Mesendoderm (in vitro differentiated cells): ENCODE data around the gene PLCG2.
A peak's percentile ranks its signal among the peaks of the same experiment; 100 is the strongest.

Source experiments
- DNase-seq: peaks from one replicate; pipeline ENCODE4 v3.0.0; 2013
- H2AK5ac ChIP-seq: 2 replicates; pipeline ENCODE4 v1.6.1; 2013; ENCODE audit warnings: low read length, inconsistent platforms
- H2BK120ac ChIP-seq: 2 replicates; pipeline ENCODE4 v1.6.1; 2013; ENCODE audit warnings: low read depth, mild to moderate bottlenecking, low read length, moderate library complexity, mixed read lengths
- H2BK15ac ChIP-seq: replicated peaks from 2 replicates; pipeline ENCODE4 v1.6.1; 2013; ENCODE audit warnings: low read depth, mild to moderate bottlenecking, moderate library complexity
- H2BK5ac ChIP-seq: 2 replicates; pipeline ENCODE4 v1.6.1; 2013; ENCODE audit warnings: low read length, inconsistent platforms
- H3K18ac ChIP-seq: 2 replicates; pipeline ENCODE4 v1.6.1; 2013; ENCODE audit warnings: mild to moderate bottlenecking, low read length, mixed read lengths
- H3K23ac ChIP-seq: one replicate; pipeline ENCODE4 v1.6.1; 2013; ENCODE audit warnings: low read length
- H3K27ac ChIP-seq: 2 replicates; pipeline ENCODE4 v1.5.1; 2013; ENCODE audit warnings: low read depth, mild to moderate bottlenecking, inconsistent platforms, low read length, moderate library complexity
- H3K27me3 ChIP-seq: 2 replicates; pipeline ENCODE4 v1.6.1; 2013; ENCODE audit warnings: low read length, control low read depth, mild to moderate bottlenecking, inconsistent platforms; ENCODE audit not compliant: insufficient read depth, poor library complexity
- H3K36me3 ChIP-seq: 2 replicates; pipeline ENCODE4 v1.6.1; 2013; ENCODE audit warnings: low read length, inconsistent platforms; ENCODE audit not compliant: control insufficient read depth, insufficient read depth
- H3K4ac ChIP-seq: one replicate; pipeline ENCODE4 v1.6.1; 2013; ENCODE audit warnings: low read depth, mild to moderate bottlenecking, low read length, moderate library complexity
- H3K4me1 ChIP-seq: 2 replicates; pipeline ENCODE4 v1.6.1; 2013; ENCODE audit warnings: low read depth, low read length, inconsistent platforms; ENCODE audit not compliant: control insufficient read depth
- H3K4me2 ChIP-seq: 2 replicates; pipeline ENCODE4 v1.6.1; 2013; ENCODE audit warnings: low read length
- H3K4me3 ChIP-seq: 2 replicates; pipeline ENCODE4 v1.5.1; 2013; ENCODE audit warnings: mild to moderate bottlenecking, low read length
- H3K56ac ChIP-seq: one replicate; pipeline ENCODE4 v1.6.1; 2013; ENCODE audit warnings: low read length
- H3K79me1 ChIP-seq: 2 replicates; pipeline ENCODE4 v1.6.1; 2013; ENCODE audit warnings: low read length, inconsistent platforms
- H3K79me2 ChIP-seq: 2 replicates; pipeline ENCODE4 v1.6.1; 2013; ENCODE audit warnings: mild to moderate bottlenecking, low read length; ENCODE audit not compliant: control insufficient read depth, insufficient read depth
- H3K9ac ChIP-seq: 2 replicates; pipeline ENCODE4 v1.6.1; 2013; ENCODE audit warnings: low read length, inconsistent platforms
- H4K5ac ChIP-seq: one replicate; pipeline ENCODE4 v1.6.1; 2013; ENCODE audit warnings: low read length
- H4K8ac ChIP-seq: one replicate; pipeline ENCODE4 v1.6.1; 2013; ENCODE audit warnings: low read depth, mild to moderate bottlenecking, control low read depth, low read length, moderate library complexity
- WGBS: extraction: QIAGEN DNeasy Blood & Tissue Kit; methylation state at CpG from one replicate; pipeline ENCODE4 v1.1.7; 2013; ENCODE audit warnings: low lambda C conversion rate, missing lambda C conversion rate; ENCODE audit not compliant: insufficient coverage; ENCODE audit errors: extremely low coverage; 5-methylcytosine and 5-hydroxymethylcytosine counted together

Gene PLCG2

GRCh38 chr16:81901484-81901883 is 122.4 kb downstream of the PLCG2 start:
- no peak overlapping the region for H4K8ac ChIP-seq
- no peaks in the 10 kb centered on the region for H3K79me2 ChIP-seq
- no peak overlapping the region for H2BK15ac ChIP-seq
- no peak for DNase-seq
- no peaks in the 10 kb centered on the region for H3K27me3 ChIP-seq
- H4K5ac ChIP-seq: no peak overlapping the region
- no peak overlapping the region for H2AK5ac ChIP-seq
- WGBS: no CpG with 5 or more reads among the region's 6 CpGs
- no peak overlapping the region for H3K4me2 ChIP-seq
- no peaks in the 10 kb centered on the region for H3K79me1 ChIP-seq
- no peak overlapping the region for H3K27ac ChIP-seq
- no peak overlapping the region for H3K56ac ChIP-seq
- no peaks in the 10 kb centered on the region for H3K36me3 ChIP-seq
- H2BK5ac ChIP-seq: no peak overlapping the region
- H3K4ac ChIP-seq: no peak overlapping the region
- H2BK120ac ChIP-seq: no peak overlapping the region
- no peak overlapping the region for H3K9ac ChIP-seq
- H3K4me3 ChIP-seq: no peak overlapping the region
- no peak overlapping the region for H3K23ac ChIP-seq
- H3K18ac ChIP-seq: no peak overlapping the region
- no peaks in the 10 kb centered on the region for H3K4me1 ChIP-seq

GRCh38 chr16:81902025-81902424 is 122.9 kb downstream of the PLCG2 start:
- Histone ChIP-seq H4K8ac (no peak overlapping the region), H3K27ac (no peak overlapping the region), H3K4ac (no peak overlapping the region), H4K5ac (no peak overlapping the region), H3K27me3 (no peaks in the 10 kb centered on the region), H3K79me1 (no peaks in the 10 kb centered on the region), H3K4me2 (no peak overlapping the region), H2AK5ac (no peak overlapping the region), H3K18ac (no peak overlapping the region), H3K56ac (no peak overlapping the region), H3K23ac (no peak overlapping the region), H3K4me3 (no peak overlapping the region), H3K79me2 (no peaks in the 10 kb centered on the region), H3K4me1 (no peaks in the 10 kb centered on the region), H3K9ac (no peak overlapping the region), H2BK120ac (no peak overlapping the region), H3K36me3 (no peaks in the 10 kb centered on the region), H2BK5ac (no peak overlapping the region), H2BK15ac (no peak overlapping the region)
- DNase-seq: no peak
- WGBS: no CpG with 5 or more reads among the region's 9 CpGs

- H3K56ac ChIP-seq: no peak overlapping the region
- no peak overlapping the region for H3K4ac ChIP-seq
- H3K9ac ChIP-seq: no peak overlapping the region
- no peaks in the 10 kb centered on the region for H3K4me1 ChIP-seq
- H4K8ac ChIP-seq: no peak overlapping the region
- H3K4me2 ChIP-seq: no peak overlapping the region
- no peak overlapping the region for H2BK15ac ChIP-seq
- no peaks in the 10 kb centered on the region for H3K27me3 ChIP-seq
- no peak overlapping the region for H2AK5ac ChIP-seq
- H3K4me3 ChIP-seq: no peak overlapping the region
- no peak overlapping the region for H3K23ac ChIP-seq
- no peak overlapping the region for H3K27ac ChIP-seq
- H2BK5ac ChIP-seq: no peak overlapping the region
- H3K18ac ChIP-seq: no peak overlapping the region
- WGBS: no CpG with 5 or more reads among the region's 8 CpGs
- no peak overlapping the region for H4K5ac ChIP-seq
- H3K79me1 ChIP-seq: no peaks in the 10 kb centered on the region
- H3K36me3 ChIP-seq: no peaks in the 10 kb centered on the region
- no peaks in the 10 kb centered on the region for H3K79me2 ChIP-seq
- no peak for DNase-seq
- no peak overlapping the region for H2BK120ac ChIP-seq
These were observed 125.2 kb downstream of the PLCG2 start for GRCh38 chr16:81904320-81904719.

- peak; percentile 62 for DNase-seq
- no CpG with 5 or more reads among the region's 7 CpGs for WGBS
- H3K27me3 ChIP-seq: no peaks in the 10 kb centered on the region
These were observed 126.2 kb downstream of the PLCG2 start for GRCh38 chr16:81905277-81905676.

GRCh38 chr16:81907681-81908080 is 128.6 kb downstream of the PLCG2 start:
- Histone ChIP-seq H2BK120ac (no peak overlapping the region), H3K79me1 (no peaks in the 10 kb centered on the region), H3K4me1 (no peaks in the 10 kb centered on the region), H3K4ac (no peak overlapping the region), H3K36me3 (no peaks in the 10 kb centered on the region), H3K27me3 (no peaks in the 10 kb centered on the region), H3K23ac (no peak overlapping the region), H2BK5ac (no peak overlapping the region), H2AK5ac (no peak overlapping the region), H2BK15ac (no peak overlapping the region), H4K5ac (no peak overlapping the region), H3K4me3 (no peak overlapping the region), H3K79me2 (no peaks in the 10 kb centered on the region), H3K56ac (no peak overlapping the region), H3K9ac (no peak overlapping the region), H3K4me2 (no peak overlapping the region), H4K8ac (no peak overlapping the region), H3K18ac (no peak overlapping the region), H3K27ac (no peak overlapping the region)
- WGBS: no CpG with 5 or more reads among the region's 8 CpGs
- no peak for DNase-seq

More at GRCh38 chr16:81905277-81905676, 126.2 kb downstream of the PLCG2 start:
- Histone ChIP-seq H3K79me2 (no peaks in the 10 kb centered on the region), H3K36me3 (no peaks in the 10 kb centered on the region), H3K4me3 (no peak overlapping the region), H3K4me1 (no peaks in the 10 kb centered on the region), H2BK120ac (no peak overlapping the region), H3K79me1 (no peaks in the 10 kb centered on the region), H3K4ac (no peak overlapping the region), H3K23ac (no peak overlapping the region), H4K8ac (no peak overlapping the region), H2AK5ac (no peak overlapping the region), H3K18ac (no peak overlapping the region), H4K5ac (no peak overlapping the region), H3K4me2 (no peak overlapping the region), H3K27ac (no peak overlapping the region), H3K9ac (no peak overlapping the region), H2BK15ac (no peak overlapping the region), H2BK5ac (no peak overlapping the region), H3K56ac (no peak overlapping the region)

- no peak for DNase-seq
- H3K56ac ChIP-seq: no peak overlapping the region
These were observed 129.6 kb downstream of the PLCG2 start for GRCh38 chr16:81908466-81909262.

More at GRCh38 chr16:81908466-81909262, 129.6 kb downstream of the PLCG2 start:
- H3K27ac ChIP-seq: no peak overlapping the region
- H2BK120ac ChIP-seq: no peak overlapping the region
- no peak overlapping the region for H2AK5ac ChIP-seq
- no peaks in the 10 kb centered on the region for H3K79me1 ChIP-seq
- no peaks in the 10 kb centered on the region for H3K79me2 ChIP-seq
- no peak overlapping the region for H2BK15ac ChIP-seq
- no CpG with 5 or more reads among the region's 16 CpGs for WGBS
- no peak overlapping the region for H3K4ac ChIP-seq
- no peaks in the 10 kb centered on the region for H3K4me1 ChIP-seq
- H4K5ac ChIP-seq: no peak overlapping the region
- H3K36me3 ChIP-seq: no peaks in the 10 kb centered on the region
- no peaks in the 10 kb centered on the region for H3K27me3 ChIP-seq
- no peak overlapping the region for H2BK5ac ChIP-seq
- no peak overlapping the region for H3K18ac ChIP-seq
- no peak overlapping the region for H4K8ac ChIP-seq
- H3K4me2 ChIP-seq: no peak overlapping the region
- no peak overlapping the region for H3K9ac ChIP-seq
- H3K23ac ChIP-seq: no peak overlapping the region
- H3K4me3 ChIP-seq: no peak overlapping the region
